Upper lobe of right lung (tissue), 1 donor: ENCODE data around the gene BBS7. TPM values are rescaled to one million over a fixed set of nuclear protein-coding genes. Genes with fewer than 3 reads are reported as not detected.

Experiments used
- ATAC-seq: fragments of 200-7000 bp; cut with Tn5 transposase; one replicate; pipeline ENCODE4 v1.9.1; 2020; ENCODE audit warnings: mild to moderate bottlenecking, moderate library complexity
- DNase-seq: peaks from one replicate; pipeline ENCODE4 v3.0.0-alpha.2; 2020
- H3K27ac ChIP-seq: fragments of 200-600 bp; one replicate; pipeline ENCODE4 v1.8.0; 2022
- H3K27me3 ChIP-seq: fragments of 200-600 bp; one replicate; pipeline ENCODE4 v1.8.0; 2022; ENCODE audit warnings: mild to moderate bottlenecking
- H3K36me3 ChIP-seq: fragments of 200-600 bp; one replicate; pipeline ENCODE4 v1.8.0; 2022
- H3K4me1 ChIP-seq: fragments of 200-600 bp; one replicate; pipeline ENCODE4 v1.8.0; 2022
- H3K4me3 ChIP-seq: fragments of 200-600 bp; one replicate; pipeline ENCODE4 v1.8.0; 2022; ENCODE audit warnings: mild to moderate bottlenecking
- H3K9me3 ChIP-seq: fragments of 200-600 bp; one replicate; pipeline ENCODE4 v1.8.0; 2022
- CTCF ChIP-seq: fragments of 200-600 bp; IDR thresholded peaks from one replicate; pipeline ENCODE4 v1.8.0; 2022; ENCODE audit warnings: antibody characterized with exemption
- intact Hi-C: fragments of 100-400 bp; cut with DNase I; formaldehyde crosslinking; loops from one replicate; pipeline ENCODE4 v1.11.0; 2022
- total RNA-seq: library from RNA; stranded (reverse); fragmentation: NEBNext Ultra II Directional; extraction: Animal tissue kit (Norgen Biotek cat#: 25700); gene quantifications from one replicate; pipeline ENCODE4 v1.2.1, GENCODE V29; 2021
- donor health status: DM: no; HTN: yes; CAD: no; lungs with severe emphysema.

The BBS7 gene
- total RNA-seq, 1 donor from 2014 or later, result 14.5 TPM

- Histone ChIP-seq H3K4me1 (no peaks in the 10 kb centered on the region), H3K9me3 (no peaks in the 10 kb centered on the region), H3K27me3 (no peaks in the 10 kb centered on the region), H3K4me3 (no peak overlapping the region), H3K27ac (no peak overlapping the region), H3K36me3 (no peaks in the 10 kb centered on the region)
- no peak for TF ChIP-seq CTCF
- ATAC-seq (no peak), DNase-seq (no peak)
- intact Hi-C loops, result no loop called here
Measured at GRCh38 chr4:121875652-121876051, 5.4 kb upstream of the BBS7 start.

GRCh38 chr4:121873604-121874003, 3.3 kb upstream of the BBS7 start:
- H3K4me1 ChIP-seq, result peaks cover 8% of the 10 kb centered on the region
- DNase-seq (no peak), ATAC-seq (no peak)
- H3K27ac ChIP-seq, result no peak overlapping the region
- H3K27me3 ChIP-seq, result no peaks in the 10 kb centered on the region
- H3K36me3 ChIP-seq, result no peaks in the 10 kb centered on the region
- no peaks in the 10 kb centered on the region for H3K9me3 ChIP-seq
- H3K4me3 ChIP-seq, result no peak overlapping the region
- no peak for TF ChIP-seq CTCF
- intact Hi-C loops, result no loop called here

GRCh38 chr4:121863799-121864198, 6.5 kb downstream of the BBS7 start:
- intact Hi-C loops, result no loop called here
- no peak for TF ChIP-seq CTCF
- Histone ChIP-seq H3K4me3 (no peak overlapping the region), H3K27me3 (no peaks in the 10 kb centered on the region), H3K27ac (no peak overlapping the region), H3K36me3 (peaks cover 39% of the 10 kb centered on the region), H3K9me3 (no peaks in the 10 kb centered on the region), H3K4me1 (no peaks in the 10 kb centered on the region)
- ATAC-seq (no peak), DNase-seq (no peak)

GRCh38 chr4:121861426-121861825, 8.8 kb downstream of the BBS7 start:
- DNase-seq (no peak), ATAC-seq (no peak)
- TF ChIP-seq CTCF, result no peak
- H3K9me3 ChIP-seq, result no peaks in the 10 kb centered on the region
- H3K27ac ChIP-seq, result no peak overlapping the region
- H3K36me3 ChIP-seq, result peaks cover 39% of the 10 kb centered on the region
- H3K4me3 ChIP-seq, result no peak overlapping the region
- intact Hi-C loops, result no loop called here
- H3K27me3 ChIP-seq, result no peaks in the 10 kb centered on the region
- H3K4me1 ChIP-seq, result no peaks in the 10 kb centered on the region

GRCh38 chr4:121860121-121860520, 10.2 kb downstream of the BBS7 start:
- peaks cover 39% of the 10 kb centered on the region for H3K36me3 ChIP-seq
- no peak overlapping the region for H3K27ac ChIP-seq
- no peak for TF ChIP-seq CTCF
- DNase-seq, result no peak
- no peaks in the 10 kb centered on the region for H3K4me1 ChIP-seq
- ATAC-seq, result no peak
- no peak overlapping the region for H3K4me3 ChIP-seq
- no peaks in the 10 kb centered on the region for H3K9me3 ChIP-seq
- intact Hi-C loops, result no loop called here
- no peaks in the 10 kb centered on the region for H3K27me3 ChIP-seq

GRCh38 chr4:121851354-121851753, 18.9 kb downstream of the BBS7 start:
- no peak for DNase-seq
- ATAC-seq, result no peak
- intact Hi-C loops, result no loop called here
- H3K27ac ChIP-seq, result no peak overlapping the region
- no peaks in the 10 kb centered on the region for H3K27me3 ChIP-seq
- peaks cover 34% of the 10 kb centered on the region for H3K36me3 ChIP-seq
- no peak overlapping the region for H3K4me3 ChIP-seq
- TF ChIP-seq CTCF, result no peak
- H3K9me3 ChIP-seq, result no peaks in the 10 kb centered on the region
- no peaks in the 10 kb centered on the region for H3K4me1 ChIP-seq
